HCT116 (cell line): Measurements from ENCODE around the gene OTUD3. TPM values are rescaled to one million over a fixed set of nuclear protein-coding genes. Genes with fewer than 3 reads are reported as not detected.

Experiments used
- ATAC-seq: fragments of 200-7000 bp; cut with Tn5 transposase; 2 replicates; pipeline ENCODE4 v1.9.1; 2020; ENCODE audit warnings: mild to moderate bottlenecking, moderate library complexity
- BruUV-seq: library from RNA; stranded (reverse); fragments of 400-500 nt; replicated peaks from 2 replicates; lab custom pipeline; 2021; lab: Mats Ljungman, UMichigan
- CTCF ChIA-PET: fragments of 300-600 bp; sonication (Branson Sonifier 250); formaldehyde crosslinking; loops from one replicate; lab custom pipeline; 2021; ENCODE audit warnings: antibody characterized with exemption; lab: Charles Lee
- POLR2A ChIA-PET: fragments of 300-600, 350-600 bp; sonication (Branson Sonifier 250); formaldehyde crosslinking; loops from one replicate; lab custom pipeline; 2021; ENCODE audit warnings: antibody characterized with exemption; lab: Charles Lee
- RAD21 ChIA-PET, 2 experiments: fragments of 300-600 bp; sonication (Branson Sonifier 250); formaldehyde crosslinking; loops; one replicate each; lab custom pipeline; 2023; ENCODE audit warnings: low total read pairs in 2 of 2; ENCODE audit not compliant: uncharacterized antibody in 2 of 2, unreplicated experiment in 2 of 2, low non-redundant PET in 1 of 2; lab: Charles Lee
- DNase-seq: peaks from one replicate; pipeline ENCODE4 v3.0.0-alpha.2; 2010; ENCODE audit warnings: low read depth, low spot score
- H2AFZ ChIP-seq: fragments of 200-600 bp; shearing (Covaris generic), sonication (generic); 2 replicates; pipeline ENCODE4 v1.6.1; 2017; ENCODE audit warnings: low read depth, mixed run types, mixed read lengths, antibody characterized with exemption, low read length; ENCODE audit not compliant: poor library complexity, severe bottlenecking
- H3K27ac ChIP-seq: 2 replicates; pipeline ENCODE4 v1.5.1; 2012; ENCODE audit warnings: low read depth, low read length
- H3K27me3 ChIP-seq: fragments of 200-600 bp; sonication (generic); 2 replicates; pipeline ENCODE4 v1.6.1; 2016; ENCODE audit warnings: mixed run types, low read length, mixed read lengths; ENCODE audit not compliant: insufficient read depth
- H3K36me3 ChIP-seq, 2 experiments: fragments of 200-500 bp in 1 of 2; fragments of 200-600 bp in 1 of 2; sonication (Bioruptor generic) in 1 of 2; sonication (generic) in 1 of 2; 2 replicates each; pipeline versions ENCODE4 v1.5.1 to v1.6.1; 2014 to 2016; ENCODE audit warnings: low read length in 2 of 2, inconsistent platforms in 1 of 2, mixed read lengths in 1 of 2, mixed run types in 1 of 2; ENCODE audit not compliant: insufficient read depth in 2 of 2, control insufficient read depth in 1 of 2
- H3K4me1 ChIP-seq, 2 experiments: fragments of 200-600 bp in 1 of 2; sonication (generic) in 1 of 2; 2 replicates each; pipeline versions ENCODE4 v1.5.1 to v1.6.1; 2012 to 2017; ENCODE audit warnings: low read length in 2 of 2, inconsistent platforms in 1 of 2, mild to moderate bottlenecking in 1 of 2, mixed read lengths in 1 of 2, mixed run types in 1 of 2, moderate library complexity in 1 of 2; ENCODE audit not compliant: insufficient read depth in 2 of 2, control insufficient read depth in 1 of 2
- H3K4me2 ChIP-seq: fragments of 200-600 bp; sonication (generic); 2 replicates; pipeline ENCODE4 v1.6.1; 2017; ENCODE audit warnings: mixed run types, low read length, mixed read lengths
- H3K4me3 ChIP-seq, 2 experiments: fragments of 200-600 bp in 1 of 2; sonication (generic) in 1 of 2; replicated peaks in 1 of 2; 2 replicates each; pipeline ENCODE4 v1.5.1; 2011 to 2016; ENCODE audit warnings: low read length in 2 of 2, control low read depth in 1 of 2, low read depth in 1 of 2, mild to moderate bottlenecking in 1 of 2, mixed read lengths in 1 of 2, mixed run types in 1 of 2
- H3K79me2 ChIP-seq: fragments of 200-600 bp; sonication (generic); 2 replicates; pipeline ENCODE4 v1.6.1; 2017; ENCODE audit warnings: mild to moderate bottlenecking, mixed run types, low read length, moderate library complexity, mixed read lengths; ENCODE audit not compliant: insufficient read depth
- H3K9ac ChIP-seq: fragments of 200-600 bp; sonication (generic); 2 replicates; pipeline ENCODE4 v1.6.1; 2016; ENCODE audit warnings: low read length, mixed read lengths
- H3K9me2 ChIP-seq: fragments of 200-600 bp; sonication (generic), shearing (Covaris generic); 2 replicates; pipeline ENCODE4 v1.6.1; 2017; ENCODE audit warnings: mixed run types, mild to moderate bottlenecking, moderate library complexity; ENCODE audit not compliant: insufficient read depth
- H3K9me3 ChIP-seq, 2 experiments: fragments of 200-500 bp in 1 of 2; fragments of 200-600 bp in 1 of 2; sonication (Bioruptor generic) in 1 of 2; sonication (generic) in 1 of 2; 2 replicates each; pipeline ENCODE4 v1.6.1; 2014 to 2017; ENCODE audit warnings: low read length in 2 of 2, mixed read lengths in 2 of 2, inconsistent platforms in 1 of 2, low read depth in 1 of 2, mild to moderate bottlenecking in 1 of 2, mixed run types in 1 of 2, moderate library complexity in 1 of 2; ENCODE audit not compliant: control insufficient read depth in 1 of 2, insufficient read depth in 1 of 2
- H4K20me1 ChIP-seq: fragments of 200-600 bp; sonication (generic), shearing (Covaris generic); 2 replicates; pipeline ENCODE4 v1.6.1; 2017; ENCODE audit warnings: mixed run types, mild to moderate bottlenecking, moderate library complexity; ENCODE audit not compliant: insufficient read depth
- ATF3 ChIP-seq: IDR thresholded peaks from 2 replicates; pipeline ENCODE4 v1.6.1; 2012
- CBX3 ChIP-seq: IDR thresholded peaks from 2 replicates; pipeline ENCODE4 v1.6.1; 2012; ENCODE audit warnings: low read depth
- CEBPB ChIP-seq: IDR thresholded peaks from 2 replicates; pipeline ENCODE4 v1.6.1; 2012; ENCODE audit warnings: low read depth
- EGR1 ChIP-seq: IDR thresholded peaks from 2 replicates; pipeline ENCODE4 v1.6.1; 2012; ENCODE audit warnings: low read depth
- ELF1 ChIP-seq: IDR thresholded peaks from 2 replicates; pipeline ENCODE4 v1.6.1; 2012; ENCODE audit warnings: low read depth, borderline replicate concordance
- EZH2 ChIP-seq: fragments of 200-600 bp; sonication (generic); IDR thresholded peaks from 2 replicates; pipeline ENCODE4 v1.6.1; 2017; ENCODE audit warnings: antibody characterized with exemption, mixed run types
- EZH2phosphoT487 ChIP-seq: fragments of 200-600 bp; IDR thresholded peaks from 2 replicates; pipeline ENCODE4 v1.6.1; 2018; ENCODE audit warnings: antibody characterized with exemption, borderline replicate concordance
- FOSL1 ChIP-seq: IDR thresholded peaks from 2 replicates; pipeline ENCODE4 v1.6.1; 2012; ENCODE audit warnings: low read depth
- POLR2A ChIP-seq: IDR thresholded peaks from 2 replicates; pipeline ENCODE4 v1.7.0; 2011; ENCODE audit warnings: borderline replicate concordance; ENCODE audit not compliant: insufficient read depth, insufficient read length; ENCODE audit errors: extremely low read depth
- SIN3A ChIP-seq: IDR thresholded peaks from 2 replicates; pipeline ENCODE4 v1.6.1; 2012; ENCODE audit warnings: low read depth
- SP1 ChIP-seq: IDR thresholded peaks from 2 replicates; pipeline ENCODE4 v1.6.1; 2012; ENCODE audit warnings: low read depth
- SRF ChIP-seq: IDR thresholded peaks from 2 replicates; pipeline ENCODE4 v1.6.1; 2012; ENCODE audit warnings: low read depth
- TCF7L2 ChIP-seq: IDR thresholded peaks from 2 replicates; pipeline ENCODE4 v1.7.0; 2011; ENCODE audit warnings: borderline replicate concordance, inconsistent platforms; ENCODE audit not compliant: insufficient read depth, insufficient read length; ENCODE audit errors: extremely low read depth
- YY1 ChIP-seq: IDR thresholded peaks from 2 replicates; pipeline ENCODE4 v1.6.1; 2011; ENCODE audit warnings: low read length, low read depth, moderate library complexity, mild to moderate bottlenecking; ENCODE audit not compliant: insufficient replicate concordance; ENCODE audit errors: extremely low read depth
- ZFX ChIP-seq: fragments of 450-650 bp; IDR thresholded peaks from 2 replicates; pipeline ENCODE4 v1.6.1; 2017
- ZNF274 ChIP-seq: fragments of 200-500 bp; sonication (Bioruptor generic); IDR thresholded peaks from 2 replicates; pipeline ENCODE4 v1.6.1; 2014; ENCODE audit warnings: mild to moderate bottlenecking, low read depth, low read length, inconsistent platforms
- intact Hi-C: fragments of 100-400 bp; cut with micrococcal nuclease; formaldehyde crosslinking; loops from 2 replicates; pipeline ENCODE4 v1.10.0; 2022
- total RNA-seq: library from RNA; stranded (reverse); gene quantifications from one replicate; pipeline ENCODE4 v1.2.1, GENCODE V29; 2021; ENCODE audit not compliant: unreplicated experiment
- TF ChIP-seq, protein P1 (sequence below): IDR thresholded peaks from 2 replicates; pipeline ENCODE4 v1.6.1; 2012

Gene OTUD3
- total RNA-seq, 1 experiment from 2014 or later, result 15.0 TPM

GRCh38 chr1:19879227-19879626 lies 3.0 kb upstream of the OTUD3 start:
- H3K9ac ChIP-seq, result no peak overlapping the region
- H3K9me2 ChIP-seq, result no peaks in the 10 kb centered on the region
- DNase-seq, result no peak
- BruUV-seq, result no TSS peak
- no peaks in the 10 kb centered on the region for H4K20me1 ChIP-seq
- H3K79me2 ChIP-seq, result peaks cover 19% of the 10 kb centered on the region
- no peak for ATAC-seq
- no peak overlapping the region for H3K27ac ChIP-seq
- ChIA-PET RAD21 (no interaction called here), POLR2A (interaction anchor here (0.7 kb wide), 1 partner anchor 10 kb away, joined by 4 read pairs; no protein-coding TSS in a partner anchor), CTCF (no interaction called here)
- no peaks in the 10 kb centered on the region for H3K9me3 ChIP-seq
- H2AFZ ChIP-seq, result no peak overlapping the region
- intact Hi-C loops, result no loop called here
- H3K27me3 ChIP-seq, result no peaks in the 10 kb centered on the region
- H3K4me3 ChIP-seq, result no peak overlapping the region
- H3K36me3 ChIP-seq, result peaks cover 0 to 2% of the 10 kb centered on the region in 2 experiments; a peak in 1 of 4 replicates
- no peak for TF ChIP-seq EZH2phosphoT487
- no peak for TF ChIP-seq YY1
- TF ChIP-seq, protein P1, sequence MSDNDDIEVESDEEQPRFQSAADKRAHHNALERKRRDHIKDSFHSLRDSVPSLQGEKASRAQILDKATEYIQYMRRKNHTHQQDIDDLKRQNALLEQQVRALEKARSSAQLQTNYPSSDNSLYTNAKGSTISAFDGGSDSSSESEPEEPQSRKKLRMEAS, result no peak
- no peak for TF ChIP-seq POLR2A
- no peak for TF ChIP-seq EGR1
- TF ChIP-seq EZH2, result no peak
- no peak for TF ChIP-seq SIN3A
- no peak for TF ChIP-seq TCF7L2
- no peak for TF ChIP-seq CEBPB
- TF ChIP-seq SRF, result no peak
- no peak for TF ChIP-seq CBX3
- TF ChIP-seq SP1, result no peak
- TF ChIP-seq ATF3, result no peak
- TF ChIP-seq ZFX, result no peak
- TF ChIP-seq ZNF274, result no peak
- no peak for TF ChIP-seq ELF1
- TF ChIP-seq FOSL1, result no peak
- peaks cover 9 to 16% of the 10 kb centered on the region in 2 experiments; a peak in 3 of 4 replicates for H3K4me1 ChIP-seq
- H3K4me2 ChIP-seq, result no peak overlapping the region
